Measurements from ENCODE around the gene GALNT2.
A peak's percentile ranks its signal among the peaks of the same experiment; 100 is the strongest.

Gene GALNT2

GRCh38 chr1:230267338-230268065, 200.5 kb downstream of the GALNT2 start:
- no peak for DNase-seq

GRCh38 chr1:230268371-230269170, 201.5 kb downstream of the GALNT2 start:
- peak; percentile 65 for DNase-seq

GRCh38 chr1:230270185-230270558, 203.1 kb downstream of the GALNT2 start:
- no peak for DNase-seq

- no peak for DNase-seq
These were observed 203.7 kb downstream of the GALNT2 start for GRCh38 chr1:230270559-230271281.

- no peak for DNase-seq
These were observed 204.4 kb downstream of the GALNT2 start for GRCh38 chr1:230271300-230272035.

GRCh38 chr1:230272557-230272956, 205.5 kb downstream of the GALNT2 start:
- DNase-seq = no peak

GRCh38 chr1:230273141-230273710, 206.2 kb downstream of the GALNT2 start:
- no peak for DNase-seq

- no peak for DNase-seq
These were observed 207.2 kb downstream of the GALNT2 start for GRCh38 chr1:230274254-230274653.

- DNase-seq = no peak
These were observed 209.4 kb downstream of the GALNT2 start for GRCh38 chr1:230276401-230276800.

- DNase-seq = no peak
These were observed 210.4 kb downstream of the GALNT2 start for GRCh38 chr1:230277201-230278025.

GRCh38 chr1:230278376-230278775, 211.3 kb downstream of the GALNT2 start:
- DNase-seq = no peak

- DNase-seq = no peak
These were observed 212.0 kb downstream of the GALNT2 start for GRCh38 chr1:230278871-230279582.

- no peak for DNase-seq
These were observed 212.5 kb downstream of the GALNT2 start for GRCh38 chr1:230279583-230279945.

GRCh38 chr1:230280054-230280795, 213.2 kb downstream of the GALNT2 start:
- DNase-seq = no peak

GRCh38 chr1:230280906-230281413, 213.9 kb downstream of the GALNT2 start:
- no peak for DNase-seq

GRCh38 chr1:230281556-230281955, 214.5 kb downstream of the GALNT2 start:
- DNase-seq = no peak

- no peak for DNase-seq
These were observed 215.1 kb downstream of the GALNT2 start for GRCh38 chr1:230282157-230282556.

GRCh38 chr1:230283678-230284077, 216.6 kb downstream of the GALNT2 start:
- no peak for DNase-seq

- no peak for DNase-seq
These were observed 217.9 kb downstream of the GALNT2 start for GRCh38 chr1:230284891-230285290.

GRCh38 chr1:230285351-230285750, 218.3 kb downstream of the GALNT2 start:
- no peak for DNase-seq
